SK-N-SH (cell line): Measurements from ENCODE around the gene SPTBN2. TPM values are rescaled to one million over a fixed set of nuclear protein-coding genes. Genes with fewer than 3 reads are reported as not detected.

Experiments used
- CTCF ChIA-PET: fragments of 300-600, 350-600 bp; formaldehyde crosslinking; extraction: SDS; loops from one replicate; lab custom pipeline; 2021; lab: Yijun Ruan, JAX
- POLR2A ChIA-PET: fragments of 350-600 bp; sonication (Branson Sonifier 250); formaldehyde crosslinking; extraction: SDS; loops from one replicate; lab custom pipeline; 2020; ENCODE audit warnings: antibody characterized with exemption, inconsistent platforms; lab: Yijun Ruan, JAX
- DNase-seq: peaks from one replicate; pipeline ENCODE4 v3.0.0; 2012
- H2AFZ ChIP-seq: fragments of 200-600 bp; sonication (generic); 2 replicates; pipeline ENCODE4 v1.8.1; 2016; ENCODE audit warnings: antibody characterized with exemption, mild to moderate bottlenecking, low read depth
- H3F3A ChIP-seq: fragments of 200-600 bp; sonication (generic); replicated peaks from 2 replicates; pipeline ENCODE3; 2016; ENCODE audit warnings: antibody characterized with exemption, mild to moderate bottlenecking; ENCODE audit not compliant: insufficient read depth
- H3K27ac ChIP-seq, 2 experiments: fragments of 200-500 bp in 1 of 2; fragments of 200-600 bp in 1 of 2; sonication (Bioruptor generic) in 1 of 2; sonication (generic), shearing (Covaris generic) in 1 of 2; 2 replicates each; pipeline versions ENCODE4 v1.5.1 to v1.6.1; 2014 to 2016; ENCODE audit warnings: low read depth in 2 of 2, inconsistent platforms in 1 of 2, low read length in 1 of 2, mild to moderate bottlenecking in 1 of 2, mixed read lengths in 1 of 2
- H3K27me3 ChIP-seq: fragments of 200-600 bp; sonication (generic), shearing (Covaris generic); 2 replicates; pipeline ENCODE4 v1.6.1; 2016; ENCODE audit warnings: mixed run types; ENCODE audit not compliant: insufficient read depth
- H3K36me3 ChIP-seq, 2 experiments: fragments of 200-500 bp in 1 of 2; fragments of 200-600 bp in 1 of 2; sonication (Bioruptor generic) in 1 of 2; sonication (generic) in 1 of 2; replicated peaks in 1 of 2; 2 replicates each; pipeline versions ENCODE3 to v1.5.1; 2014 to 2016; ENCODE audit warnings: low read length in 1 of 2, mild to moderate bottlenecking in 1 of 2; ENCODE audit not compliant: insufficient read depth in 2 of 2, control insufficient read depth in 1 of 2
- H3K4me1 ChIP-seq, 2 experiments: fragments of 200-500 bp in 1 of 2; fragments of 200-600 bp in 1 of 2; sonication (Bioruptor generic) in 1 of 2; sonication (generic), shearing (Covaris generic) in 1 of 2; 2 replicates each; pipeline versions ENCODE4 v1.5.1 to v1.6.1; 2014 to 2016; ENCODE audit warnings: low read depth in 1 of 2, low read length in 1 of 2, mixed run types in 1 of 2; ENCODE audit not compliant: insufficient read depth in 2 of 2, control insufficient read depth in 1 of 2
- H3K4me2 ChIP-seq: fragments of 200-600 bp; sonication (generic), shearing (Covaris generic); 2 replicates; pipeline ENCODE4 v1.6.1; 2017; ENCODE audit warnings: mixed run types
- H3K4me3 ChIP-seq, 2 experiments: fragments of 200-500 bp in 1 of 2; fragments of 200-600 bp in 1 of 2; sonication (Bioruptor generic) in 1 of 2; sonication (generic), shearing (Covaris generic) in 1 of 2; 2 replicates each; pipeline versions ENCODE4 v1.5.1 to v1.8.1; 2014 to 2016; ENCODE audit warnings: low read depth in 2 of 2, inconsistent platforms in 1 of 2, low read length in 1 of 2, mild to moderate bottlenecking in 1 of 2, mixed read lengths in 1 of 2, moderate library complexity in 1 of 2
- H3K79me2 ChIP-seq: fragments of 200-600 bp; sonication (generic); 2 replicates; pipeline ENCODE4 v1.8.1; 2017; ENCODE audit warnings: mild to moderate bottlenecking; ENCODE audit not compliant: insufficient read depth
- H3K9ac ChIP-seq: fragments of 200-600 bp; sonication (generic); 2 replicates; pipeline ENCODE4 v1.6.1; 2017; ENCODE audit warnings: mixed run types
- H3K9me2 ChIP-seq: fragments of 200-600 bp; sonication (generic); 2 replicates; pipeline ENCODE4 v1.6.1; 2017; ENCODE audit warnings: mixed run types
- H3K9me3 ChIP-seq: fragments of 200-600 bp; sonication (generic); 2 replicates; pipeline ENCODE4 v1.6.1; 2017; ENCODE audit warnings: mixed run types, mild to moderate bottlenecking, moderate library complexity
- H4K20me1 ChIP-seq: fragments of 200-600 bp; sonication (generic); 2 replicates; pipeline ENCODE4 v1.6.1; 2017; ENCODE audit warnings: mild to moderate bottlenecking, mixed run types; ENCODE audit not compliant: insufficient read depth
- CHD2 ChIP-seq: fragments of 150-350 bp; IDR thresholded peaks from 2 replicates; pipeline ENCODE4 v1.6.1; 2018; ENCODE audit warnings: low read length; ENCODE audit not compliant: partially characterized antibody
- ELF1 ChIP-seq: IDR thresholded peaks from 2 replicates; pipeline ENCODE4 v1.4.0; 2012
- EP300 ChIP-seq, 2 experiments: IDR thresholded peaks; 2 replicates each; pipeline versions ENCODE4 v1.4.0 to v1.6.1; 2012; ENCODE audit warnings: borderline replicate concordance in 1 of 2, low read depth in 1 of 2, low read length in 1 of 2
- GABPA ChIP-seq: IDR thresholded peaks from 2 replicates; pipeline ENCODE4 v1.4.0; 2012; ENCODE audit warnings: low read depth, mild to moderate bottlenecking
- GATA2 ChIP-seq: sonication (generic); formaldehyde crosslinking; IDR thresholded peaks from 2 replicates; pipeline ENCODE4 v1.5.0; 2020; ENCODE audit warnings: mild to moderate bottlenecking, missing genetic modification reagents
- JUND ChIP-seq: IDR thresholded peaks from 2 replicates; pipeline ENCODE4 v1.4.0; 2012
- MXI1 ChIP-seq: IDR thresholded peaks from 2 replicates; pipeline ENCODE4 v1.6.1; 2012; ENCODE audit warnings: mild to moderate bottlenecking, low read depth, low read length, improper control_type of control experiment
- POLR2AphosphoS5 ChIP-seq: IDR thresholded peaks from 2 replicates; pipeline ENCODE4 v1.6.1; 2012; ENCODE audit warnings: low read depth, low read length
- TAF1 ChIP-seq: IDR thresholded peaks from 2 replicates; pipeline ENCODE4 v1.6.1; 2012; ENCODE audit warnings: low read depth, mild to moderate bottlenecking, low read length, moderate library complexity, borderline replicate concordance
- TCF12 ChIP-seq: IDR thresholded peaks from 2 replicates; pipeline ENCODE4 v1.4.0; 2012
- TEAD4 ChIP-seq: IDR thresholded peaks from 2 replicates; pipeline ENCODE4 v1.4.0; 2012; ENCODE audit warnings: mild to moderate bottlenecking, borderline replicate concordance; ENCODE audit not compliant: insufficient read depth
- WGBS: methylation state at CpG from one replicate; pipeline ENCODE4 v1.1.6; 2017; ENCODE audit warnings: low lambda C conversion rate; 5-methylcytosine and 5-hydroxymethylcytosine counted together
- polyA plus RNA-seq, 3 experiments: library from polyadenylated mRNA; depleted of rRNA; stranded (reverse); fragments of >200 nt; gene quantifications; 2 replicates each; pipeline ENCODE4 v1.2.3, GENCODE V29; 2012
- TF ChIP-seq, protein P1 (sequence below): IDR thresholded peaks from 2 replicates; pipeline ENCODE4; 2012
- TF ChIP-seq, protein P2 (sequence below): IDR thresholded peaks from 2 replicates; pipeline ENCODE4 v1.4.0; 2012; ENCODE audit warnings: low read depth, borderline replicate concordance
- TF ChIP-seq, protein P3 (sequence below): IDR thresholded peaks from 2 replicates; pipeline ENCODE4 v1.6.1; 2012; ENCODE audit warnings: mild to moderate bottlenecking, low read depth, low read length, moderate library complexity

Gene SPTBN2
- polyA plus RNA-seq, 1 of the 3 experiments (the other 2 are of a cell fraction) = 19.7 TPM

DNA sequence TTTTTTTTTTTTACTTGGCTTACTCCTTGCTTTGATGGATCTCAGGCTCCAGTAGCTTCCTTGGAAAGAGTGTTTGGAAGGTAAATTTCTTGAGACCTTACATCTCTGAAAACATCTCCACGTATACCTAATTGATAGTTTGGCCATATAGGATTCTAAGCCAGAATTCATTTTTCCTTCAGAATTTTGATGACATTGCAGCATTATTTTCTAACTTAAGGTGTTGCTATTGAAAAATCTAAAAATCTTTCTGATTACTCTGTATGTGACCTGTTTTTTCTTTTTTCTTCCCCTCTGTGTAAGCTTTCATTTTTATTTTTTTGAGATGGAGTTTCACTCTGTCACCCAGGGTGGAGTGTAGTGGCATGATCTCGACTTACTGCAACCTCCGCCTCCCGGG is 23.1 kb upstream of the SPTBN2 start (continued):
- TF ChIP-seq TEAD4 = no peak

DNA sequence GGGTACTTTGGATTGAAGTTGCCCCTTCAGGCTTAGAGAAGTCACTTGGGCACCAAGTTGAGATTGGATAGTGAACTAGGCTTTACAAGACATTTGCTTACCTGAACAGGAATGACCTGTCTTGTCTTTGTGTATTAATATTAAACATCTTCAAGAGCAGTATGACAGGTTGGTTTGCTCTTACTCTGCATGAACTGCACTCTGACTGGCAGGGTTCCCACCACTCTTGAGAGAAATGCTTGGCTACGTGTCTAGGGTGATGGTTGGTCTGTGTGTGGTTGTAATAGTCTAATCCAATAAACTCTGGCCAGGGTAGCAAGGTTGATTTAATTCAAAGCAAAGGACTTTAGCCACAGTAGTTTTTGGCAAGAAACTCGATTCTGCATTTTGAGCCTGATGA is 20.1 kb upstream of the SPTBN2 start:
- no peaks in the 10 kb centered on the region for H3K36me3 ChIP-seq
- H3K27me3 ChIP-seq = no peaks in the 10 kb centered on the region
- no peaks in the 10 kb centered on the region for H3K9me3 ChIP-seq
- TF ChIP-seq TAF1 (no peak), TCF12 (no peak), EP300 (IDR thresholded peaks at IDR 0.05; ENCODE audit: borderline replicate concordance in 1 of 2, low read depth in 1 of 2, low read length in 1 of 2) (no peak), ELF1 (no peak), CHD2 (no peak), GABPA (no peak), GATA2 (CRISPR knock-in tag) (no peak), POLR2AphosphoS5 (no peak), MXI1 (no peak), TEAD4 (no peak), JUND (no peak)
- TF ChIP-seq, protein P1, sequence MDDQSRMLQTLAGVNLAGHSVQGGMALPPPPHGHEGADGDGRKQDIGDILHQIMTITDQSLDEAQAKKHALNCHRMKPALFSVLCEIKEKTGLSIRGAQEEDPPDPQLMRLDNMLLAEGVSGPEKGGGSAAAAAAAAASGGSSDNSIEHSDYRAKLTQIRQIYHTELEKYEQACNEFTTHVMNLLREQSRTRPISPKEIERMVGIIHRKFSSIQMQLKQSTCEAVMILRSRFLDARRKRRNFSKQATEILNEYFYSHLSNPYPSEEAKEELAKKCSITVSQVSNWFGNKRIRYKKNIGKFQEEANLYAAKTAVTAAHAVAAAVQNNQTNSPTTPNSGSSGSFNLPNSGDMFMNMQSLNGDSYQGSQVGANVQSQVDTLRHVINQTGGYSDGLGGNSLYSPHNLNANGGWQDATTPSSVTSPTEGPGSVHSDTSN = no peak
- TF ChIP-seq, protein P2, sequence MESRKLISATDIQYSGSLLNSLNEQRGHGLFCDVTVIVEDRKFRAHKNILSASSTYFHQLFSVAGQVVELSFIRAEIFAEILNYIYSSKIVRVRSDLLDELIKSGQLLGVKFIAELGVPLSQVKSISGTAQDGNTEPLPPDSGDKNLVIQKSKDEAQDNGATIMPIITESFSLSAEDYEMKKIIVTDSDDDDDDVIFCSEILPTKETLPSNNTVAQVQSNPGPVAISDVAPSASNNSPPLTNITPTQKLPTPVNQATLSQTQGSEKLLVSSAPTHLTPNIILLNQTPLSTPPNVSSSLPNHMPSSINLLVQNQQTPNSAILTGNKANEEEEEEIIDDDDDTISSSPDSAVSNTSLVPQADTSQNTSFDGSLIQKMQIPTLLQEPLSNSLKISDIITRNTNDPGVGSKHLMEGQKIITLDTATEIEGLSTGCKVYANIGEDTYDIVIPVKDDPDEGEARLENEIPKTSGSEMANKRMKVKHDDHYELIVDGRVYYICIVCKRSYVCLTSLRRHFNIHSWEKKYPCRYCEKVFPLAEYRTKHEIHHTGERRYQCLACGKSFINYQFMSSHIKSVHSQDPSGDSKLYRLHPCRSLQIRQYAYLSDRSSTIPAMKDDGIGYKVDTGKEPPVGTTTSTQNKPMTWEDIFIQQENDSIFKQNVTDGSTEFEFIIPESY = no peak
- peaks cover 6 to 16% of the 10 kb centered on the region in 2 experiments; a peak in 2 of 4 replicates for H3K4me1 ChIP-seq
- ChIA-PET POLR2A (no interaction called here), CTCF (no interaction called here)
- no peak overlapping the region for H3K9ac ChIP-seq
- H3K27ac ChIP-seq = no peak overlapping the region
- no peak for DNase-seq
- WGBS = 64% methylated on average over 2 of the region's 2 CpGs
- peaks cover 54% of the 10 kb centered on the region for H3K79me2 ChIP-seq
- no peak overlapping the region for H3K4me2 ChIP-seq
- H3K4me3 ChIP-seq = no peak overlapping the region
- no peaks in the 10 kb centered on the region for H3K9me2 ChIP-seq
- H2AFZ ChIP-seq = no peak overlapping the region
- H4K20me1 ChIP-seq = no peaks in the 10 kb centered on the region
- H3F3A ChIP-seq = peaks cover 10% of the 10 kb centered on the region

DNA sequence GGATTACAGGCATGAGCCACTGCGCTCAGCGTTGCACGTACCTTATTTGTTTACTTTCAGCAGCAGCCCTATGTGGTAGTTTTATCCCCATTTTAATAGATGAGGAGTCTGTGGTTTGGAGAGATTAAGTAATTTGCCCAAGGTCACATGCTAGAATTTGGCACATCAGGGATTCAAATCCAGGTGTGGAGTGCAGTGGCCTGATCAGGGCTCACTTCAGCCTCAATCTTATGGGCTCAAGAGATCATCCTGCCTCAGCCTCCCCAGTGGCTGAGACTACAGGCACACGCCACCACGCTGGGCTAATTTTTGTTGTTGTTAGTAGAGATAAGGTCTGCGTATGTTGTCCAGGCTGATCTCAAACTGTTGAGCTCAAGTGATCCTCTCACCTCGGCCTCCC is 18.5 kb upstream of the SPTBN2 start:
- Histone ChIP-seq H3K4me2 (0 out of 2 replicates have a peak overlapping the region, but pooled peaks have one; percentile 10), H3K27me3 (no peaks in the 10 kb centered on the region), H3K9ac (no peak overlapping the region), H3K79me2 (peaks cover 62% of the 10 kb centered on the region), H3K27ac (peak overlapping the region in 1 of 2 experiments; percentile 42; a peak in 1 of 4 replicates), H4K20me1 (no peaks in the 10 kb centered on the region), H3K4me1 (peaks cover 9 to 21% of the 10 kb centered on the region in 2 experiments; a peak in 2 of 4 replicates), H3K4me3 (no peak overlapping the region), H3F3A (peaks cover 10% of the 10 kb centered on the region), H2AFZ (no peak overlapping the region), H3K36me3 (no peaks in the 10 kb centered on the region), H3K9me3 (no peaks in the 10 kb centered on the region), H3K9me2 (no peaks in the 10 kb centered on the region)
- ChIA-PET CTCF (interaction anchor here (1.0 to 1.4 kb wide), 2 partner anchors 69 to 70 kb away, joined by 3 to 4 read pairs; partner anchors contain the start of gene RBM4B), POLR2A (no interaction called here)
- TF ChIP-seq TEAD4 = no peak
- TF ChIP-seq TAF1 = no peak
- TF ChIP-seq, protein P3, sequence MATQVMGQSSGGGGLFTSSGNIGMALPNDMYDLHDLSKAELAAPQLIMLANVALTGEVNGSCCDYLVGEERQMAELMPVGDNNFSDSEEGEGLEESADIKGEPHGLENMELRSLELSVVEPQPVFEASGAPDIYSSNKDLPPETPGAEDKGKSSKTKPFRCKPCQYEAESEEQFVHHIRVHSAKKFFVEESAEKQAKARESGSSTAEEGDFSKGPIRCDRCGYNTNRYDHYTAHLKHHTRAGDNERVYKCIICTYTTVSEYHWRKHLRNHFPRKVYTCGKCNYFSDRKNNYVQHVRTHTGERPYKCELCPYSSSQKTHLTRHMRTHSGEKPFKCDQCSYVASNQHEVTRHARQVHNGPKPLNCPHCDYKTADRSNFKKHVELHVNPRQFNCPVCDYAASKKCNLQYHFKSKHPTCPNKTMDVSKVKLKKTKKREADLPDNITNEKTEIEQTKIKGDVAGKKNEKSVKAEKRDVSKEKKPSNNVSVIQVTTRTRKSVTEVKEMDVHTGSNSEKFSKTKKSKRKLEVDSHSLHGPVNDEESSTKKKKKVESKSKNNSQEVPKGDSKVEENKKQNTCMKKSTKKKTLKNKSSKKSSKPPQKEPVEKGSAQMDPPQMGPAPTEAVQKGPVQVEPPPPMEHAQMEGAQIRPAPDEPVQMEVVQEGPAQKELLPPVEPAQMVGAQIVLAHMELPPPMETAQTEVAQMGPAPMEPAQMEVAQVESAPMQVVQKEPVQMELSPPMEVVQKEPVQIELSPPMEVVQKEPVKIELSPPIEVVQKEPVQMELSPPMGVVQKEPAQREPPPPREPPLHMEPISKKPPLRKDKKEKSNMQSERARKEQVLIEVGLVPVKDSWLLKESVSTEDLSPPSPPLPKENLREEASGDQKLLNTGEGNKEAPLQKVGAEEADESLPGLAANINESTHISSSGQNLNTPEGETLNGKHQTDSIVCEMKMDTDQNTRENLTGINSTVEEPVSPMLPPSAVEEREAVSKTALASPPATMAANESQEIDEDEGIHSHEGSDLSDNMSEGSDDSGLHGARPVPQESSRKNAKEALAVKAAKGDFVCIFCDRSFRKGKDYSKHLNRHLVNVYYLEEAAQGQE = no peak
- no peak for TF ChIP-seq ELF1
- no peak for DNase-seq
- 82% methylated on average over 6 of the region's 7 CpGs for WGBS
